Measurements from ENCODE around the gene KMT5C. TPM values are rescaled to one million over a fixed set of nuclear protein-coding genes. Genes with fewer than 3 reads are reported as not detected.

Gene KMT5C
- total RNA-seq, 3 donors from 2014 or later (not counting 1 experiment from before 2014, with no cell fraction given): 44.5 to 147 (median 46.8) TPM

GRCh38 chr19:55368701-55369563 lies 29.3 kb downstream of the KMT5C start:
- no peak overlapping the region for H3K27ac ChIP-seq (ENCODE audit: low read length)
- no peak overlapping the region for H3K27ac Mint-ChIP-seq
- H3K36me3 Mint-ChIP-seq: no peaks in the 10 kb centered on the region
- intact Hi-C loops (cut with micrococcal nuclease): no loop called here
- no peaks in the 10 kb centered on the region for H3K9me3 ChIP-seq (ENCODE audit: control insufficient read depth, insufficient read depth, low read length)
- no peak overlapping the region for H3K4me3 Mint-ChIP-seq
- peaks cover 14% of the 10 kb centered on the region for H3K4me1 ChIP-seq (ENCODE audit: control insufficient read depth, insufficient read depth, low read length)
- no peak overlapping the region for H3K4me3 ChIP-seq (ENCODE audit: low read length)
- peaks cover 23 to 32% of the 10 kb centered on the region in 2 donors for H3K27me3 Mint-ChIP-seq (ENCODE audit: low read depth in 2 of 2)
- no peaks in the 10 kb centered on the region for H3K9me3 Mint-ChIP-seq
- peaks cover 0 to 6% of the 10 kb centered on the region in 2 donors for H3K4me1 Mint-ChIP-seq
- DNase-seq (no peak), ATAC-seq (peak; percentile 21 to 50 (median 46))
- no peaks in the 10 kb centered on the region for H3K36me3 ChIP-seq (ENCODE audit: control insufficient read depth, insufficient read depth, low read length)
- H3K27me3 ChIP-seq (ENCODE audit: control insufficient read depth, insufficient read depth, low read length): peaks cover 33% of the 10 kb centered on the region
- 16% methylated on average over 54 of the region's 54 CpGs for WGBS (ENCODE audit: insufficient coverage)
- no peak for TF ChIP-seq CTCF (IDR thresholded peaks at IDR 0.05)

- intact Hi-C loops (cut with micrococcal nuclease): no loop called here
- DNase-seq: peak in 1 of 2 donors; percentile 58
- H3K36me3 Mint-ChIP-seq: no peaks in the 10 kb centered on the region
Observed at GRCh38 chr19:55369653-55370304, 30.1 kb downstream of the KMT5C start.

GRCh38 chr19:55370305-55370988 lies 30.8 kb downstream of the KMT5C start, which contains the start of gene IL11:
TSS of gene IL11 (minus strand) at chr19:55370463. CDS start at chr19:55370310, 153 bp downstream.
- Mint-ChIP-seq H3K9me3 (no peaks in the 10 kb centered on the region), H3K36me3 (no peaks in the 10 kb centered on the region), H3K27ac (peak within 1 kb of the TSS in 1 of 2 donors; percentile 75), H3K4me1 (peaks cover 0 to 6% of the 10 kb centered on the region in 2 donors), H3K27me3 (ENCODE audit: low read depth in 2 of 2) (peaks cover 25 to 34% of the 10 kb centered on the region in 2 donors), H3K4me3 (peak within 1 kb of the TSS; percentile 65)
- DNase-seq: no peak
- peaks cover 14% of the 10 kb centered on the region for H3K4me1 ChIP-seq (ENCODE audit: control insufficient read depth, insufficient read depth, low read length)
- ATAC-seq: no peak
- peaks cover 43% of the 10 kb centered on the region for H3K27me3 ChIP-seq (ENCODE audit: control insufficient read depth, insufficient read depth, low read length)
- WGBS (ENCODE audit: insufficient coverage): 20% methylated on average over 12 of the region's 32 CpGs
- no peaks in the 10 kb centered on the region for H3K36me3 ChIP-seq (ENCODE audit: control insufficient read depth, insufficient read depth, low read length)
- no peak for TF ChIP-seq CTCF (IDR thresholded peaks at IDR 0.05)
- no peaks in the 10 kb centered on the region for H3K9me3 ChIP-seq (ENCODE audit: control insufficient read depth, insufficient read depth, low read length)
- no peak within 1 kb of the TSS for H3K27ac ChIP-seq (ENCODE audit: low read length)
- H3K4me3 ChIP-seq (ENCODE audit: low read length): no peak within 1 kb of the TSS
- intact Hi-C loops (cut with micrococcal nuclease): no loop called here

More at GRCh38 chr19:55369653-55370304, 30.1 kb downstream of the KMT5C start:
- Mint-ChIP-seq H3K4me1 (peaks cover 0 to 6% of the 10 kb centered on the region in 2 donors), H3K27ac (peak overlapping the region in 1 of 2 donors; percentile 75), H3K9me3 (no peaks in the 10 kb centered on the region), H3K4me3 (peak overlapping the region; percentile 65), H3K27me3 (ENCODE audit: low read depth in 2 of 2) (peaks cover 25 to 34% of the 10 kb centered on the region in 2 donors)
- 2% methylated on average over 55 of the region's 59 CpGs for WGBS (ENCODE audit: insufficient coverage)
- Histone ChIP-seq H3K4me3 (ENCODE audit: low read length) (no peak overlapping the region), H3K9me3 (ENCODE audit: control insufficient read depth, insufficient read depth, low read length) (no peaks in the 10 kb centered on the region), H3K27me3 (ENCODE audit: control insufficient read depth, insufficient read depth, low read length) (peaks cover 39% of the 10 kb centered on the region), H3K36me3 (ENCODE audit: control insufficient read depth, insufficient read depth, low read length) (no peaks in the 10 kb centered on the region), H3K4me1 (ENCODE audit: control insufficient read depth, insufficient read depth, low read length) (peaks cover 14% of the 10 kb centered on the region), H3K27ac (ENCODE audit: low read length) (no peak overlapping the region)
- no peak for TF ChIP-seq CTCF (IDR thresholded peaks at IDR 0.05)
- peak; percentile 53 to 64 (median 63) for ATAC-seq

Measured in natural killer cell (primary cell).